HepG2 (cell line): ENCODE measurements around the gene INSYN2B. TPM values are rescaled to one million over a fixed set of nuclear protein-coding genes. Genes with fewer than 3 reads are reported as not detected.

ENCODE experiments used
- ATAC-seq: fragments of 200-7000 bp; cut with Tn5 transposase; 3 replicates; pipeline ENCODE4 v1.9.1; 2020; ENCODE audit warnings: mild to moderate bottlenecking, moderate library complexity
- BruUV-seq: library from RNA; stranded (reverse); fragments of 400-500 nt; replicated peaks from 2 replicates; lab custom pipeline; 2021; lab: Mats Ljungman, UMichigan
- CTCF ChIA-PET: fragments of 300-600 bp; formaldehyde crosslinking; extraction: SDS; loops from one replicate; lab custom pipeline; 2021; ENCODE audit warnings: low total read pairs, inconsistent platforms, low intra/inter-chr PET ratio; lab: Yijun Ruan, JAX
- POLR2A ChIA-PET: fragments of 350-600 bp; sonication (Branson Sonifier 250); formaldehyde crosslinking; loops from one replicate; lab custom pipeline; 2020; ENCODE audit warnings: antibody characterized with exemption, inconsistent platforms; lab: Yijun Ruan, JAX
- DNase-seq: peaks from one replicate; pipeline ENCODE4 v3.0.0-alpha.2; 2015; ENCODE audit warnings: low spot score
- FAIRE-seq: peaks from 3 replicates; lab custom pipeline; 2011; peaks lifted over from hg19 to GRCh38; lab: Jason Lieb, UNC
- H2AFZ ChIP-seq: one replicate; pipeline ENCODE4 v1.6.1; 2011; ENCODE audit warnings: low read length, inconsistent platforms
- H3K27ac ChIP-seq: fragments of 300-600 bp; 3 replicates; pipeline ENCODE4 v1.8.0; 2011; ENCODE audit warnings: mixed run types, mild to moderate bottlenecking, mixed read lengths, low read length, inconsistent platforms; ENCODE audit not compliant: insufficient read depth; ENCODE audit errors: extremely low read length
- H3K27me3 ChIP-seq, 2 experiments: fragments of 200-600 bp in 1 of 2; 2 replicates in 1 of 2; 3 replicates in 1 of 2; pipeline versions ENCODE4 v1.6.0 to v1.8.0; 2011; ENCODE audit warnings: low read length in 2 of 2, mild to moderate bottlenecking in 2 of 2, moderate library complexity in 2 of 2, inconsistent platforms in 1 of 2; ENCODE audit not compliant: insufficient read depth in 2 of 2, control insufficient read depth in 1 of 2
- H3K36me3 ChIP-seq, 2 experiments: fragments of 200-600 bp in 1 of 2; replicated peaks in 1 of 2; 2 replicates in 1 of 2; 3 replicates in 1 of 2; pipeline versions ENCODE4 v1.5.1 to v1.8.0; 2011; ENCODE audit warnings: low read length in 2 of 2, inconsistent platforms in 1 of 2; ENCODE audit not compliant: insufficient read depth in 2 of 2, control insufficient read depth in 1 of 2
- H3K4me1 ChIP-seq: 2 replicates; pipeline ENCODE4 v1.5.1; 2012; ENCODE audit warnings: low read length, inconsistent platforms; ENCODE audit not compliant: insufficient read depth
- H3K4me2 ChIP-seq: 2 replicates; pipeline ENCODE4 v1.6.0; 2011; ENCODE audit warnings: low read depth, low read length, inconsistent platforms
- H3K4me3 ChIP-seq, 3 experiments: fragments of 200-600 bp in 1 of 3; sonication (generic), shearing (Covaris generic) in 1 of 3; replicated peaks in 1 of 3; 2 replicates each; pipeline ENCODE4 v1.5.1; 2011 to 2016; ENCODE audit warnings: low read length in 3 of 3, inconsistent platforms in 2 of 3, low read depth in 2 of 3, mild to moderate bottlenecking in 2 of 3, control low read depth in 1 of 3, mixed read lengths in 1 of 3; ENCODE audit not compliant: insufficient read depth in 1 of 3
- H3K79me2 ChIP-seq: one replicate; pipeline ENCODE4 v1.6.1; 2011; ENCODE audit warnings: low read length, inconsistent platforms; ENCODE audit not compliant: insufficient read depth
- H3K9ac ChIP-seq: 2 replicates; pipeline ENCODE4 v1.6.0; 2011; ENCODE audit warnings: mild to moderate bottlenecking, low read depth, low read length, inconsistent platforms; ENCODE audit not compliant: insufficient read depth
- H3K9me3 ChIP-seq: 2 replicates; pipeline ENCODE4 v1.5.1; 2012; ENCODE audit warnings: mild to moderate bottlenecking, low read length
- H4K20me1 ChIP-seq: 2 replicates; pipeline ENCODE4 v1.6.0; 2011; ENCODE audit warnings: inconsistent platforms, mild to moderate bottlenecking, low read length, moderate library complexity; ENCODE audit not compliant: insufficient read depth
- CREM ChIP-seq, 2 experiments: sonication (generic) in 1 of 2; formaldehyde crosslinking in 1 of 2; IDR thresholded peaks; 2 replicates each; pipeline versions ENCODE4 v1.4.0 to v1.6.1; 2016 to 2020; ENCODE audit warnings: antibody characterized with exemption in 1 of 2, mild to moderate bottlenecking in 1 of 2, missing genetic modification reagents in 1 of 2
- HNRNPL ChIP-seq: fragments of 200-400 bp; formaldehyde crosslinking; IDR thresholded peaks from 2 replicates; pipeline ENCODE4 v1.6.1; 2017; ENCODE audit warnings: mild to moderate bottlenecking, low read depth, low read length
- NCOA5 ChIP-seq: sonication (generic); formaldehyde crosslinking; IDR thresholded peaks from 2 replicates; pipeline ENCODE4 v1.4.0; 2020; ENCODE audit warnings: missing genetic modification reagents
- POLR2AphosphoS2 ChIP-seq: IDR thresholded peaks from 2 replicates; pipeline ENCODE4 v1.6.1; 2011; ENCODE audit warnings: low read depth, low read length, improper control_type of control experiment
- RBM39 ChIP-seq: fragments of 200-400 bp; formaldehyde crosslinking; IDR thresholded peaks from one replicate; pipeline ENCODE4 v1.6.1; 2018; ENCODE audit warnings: antibody characterized with exemption, mild to moderate bottlenecking, low read depth, low read length; ENCODE audit not compliant: poor library complexity, severe bottlenecking
- REL ChIP-seq: sonication (generic); formaldehyde crosslinking; conservative IDR thresholded peaks from 2 replicates; pipeline ENCODE4 v1.8.0; 2022; ENCODE audit warnings: mild to moderate bottlenecking, missing genetic modification reagents, moderate library complexity
- SALL1 ChIP-seq: sonication (generic); formaldehyde crosslinking; IDR thresholded peaks from 2 replicates; pipeline ENCODE4 v1.8.0; 2022; ENCODE audit warnings: mild to moderate bottlenecking, missing genetic modification reagents
- ZBTB10 ChIP-seq: sonication (generic); formaldehyde crosslinking; IDR thresholded peaks from 2 replicates; pipeline ENCODE4 v1.4.0; 2020; ENCODE audit warnings: missing genetic modification reagents, borderline replicate concordance
- ZFYVE20 ChIP-seq: sonication (generic); formaldehyde crosslinking; IDR thresholded peaks from 2 replicates; pipeline ENCODE4 v1.8.0; 2023; ENCODE audit warnings: low read depth, mild to moderate bottlenecking, moderate library complexity, missing genetic modification reagents, borderline replicate concordance
- ZMYM2 ChIP-seq: sonication (generic); formaldehyde crosslinking; IDR thresholded peaks from 2 replicates; pipeline ENCODE4 v1.8.0; 2022; ENCODE audit warnings: mild to moderate bottlenecking, missing genetic modification reagents
- ZNF256 ChIP-seq: sonication (generic); formaldehyde crosslinking; conservative IDR thresholded peaks from 2 replicates; pipeline ENCODE4 v1.4.0; 2020; ENCODE audit warnings: missing genetic modification reagents
- ZNF274 ChIP-seq: sonication (generic); formaldehyde crosslinking; IDR thresholded peaks from 2 replicates; pipeline ENCODE4 v1.5.1; 2020; ENCODE audit warnings: mild to moderate bottlenecking, missing genetic modification reagents
- ZNF687 ChIP-seq: sonication (generic); formaldehyde crosslinking; IDR thresholded peaks from 2 replicates; pipeline ENCODE4 v1.5.1; 2020; ENCODE audit warnings: mild to moderate bottlenecking, missing genetic modification reagents, moderate library complexity
- ZZZ3 ChIP-seq: sonication (generic); formaldehyde crosslinking; IDR thresholded peaks from 2 replicates; pipeline ENCODE4 v1.4.0; 2020; ENCODE audit warnings: missing genetic modification reagents, mild to moderate bottlenecking, borderline replicate concordance
- WGBS: methylation state at CpG from one replicate; pipeline ENCODE4 v1.1.6; 2017; ENCODE audit warnings: low lambda C conversion rate; 5-methylcytosine and 5-hydroxymethylcytosine counted together
- in situ Hi-C: cut with HindIII; loops from 2 replicates; pipeline ENCODE4 v1.10.0; 2017; ENCODE audit warnings: low pct_unique_long_range_greater_than_20kb; ENCODE audit not compliant: extremely low pct_ligation_motif_present
- intact Hi-C: fragments of 100-400 bp; cut with micrococcal nuclease; formaldehyde crosslinking; loops from one replicate; pipeline ENCODE4 v1.10.0; 2022; ENCODE audit not compliant: unreplicated experiment
- polyA plus RNA-seq, 8 experiments: library from polyadenylated mRNA; depleted of rRNA in 3 of 8; stranded (reverse) in 7 of 8; unstranded in 1 of 8; fragments of >200 nt; fragmentation: Illumina TruSeq in 4 of 8; extraction: Trizol in 4 of 8; gene quantifications; 2 replicates each; pipeline versions ENCODE4 v1.2.1 to v1.2.3, GENCODE V29; 2011 to 2016; ENCODE audit warnings: low read depth in 4 of 8, missing spikeins in 1 of 8, mixed read lengths in 1 of 8; ENCODE audit not compliant: insufficient read depth in 1 of 8
- total RNA-seq, 5 experiments: library from RNA; depleted of rRNA; stranded (reverse); fragments of >200 nt; fragmentation: Illumina TruSeq; extraction: Trizol; gene quantifications; 2 replicates each; pipeline ENCODE4 v1.2.3, GENCODE V29; 2016; ENCODE audit warnings: low read depth in 1 of 5

The INSYN2B gene
- total and polyA plus RNA-seq, 2 of the 13 experiments (the other 11 are each of a cell fraction or from before 2014, with no cell fraction given): not detected

- TF ChIP-seq ZNF256 (CRISPR knock-in tag) (no peak), CREM (IDR thresholded peaks at IDR 0.05) (no peak), CREM (CRISPR knock-in tag; IDR thresholded peaks at IDR 0.05) (no peak), HNRNPL (no peak), SALL1 (CRISPR knock-in tag) (no peak), POLR2AphosphoS2 (no peak)
These were observed 36.2 kb downstream of the INSYN2B start (continued) for GRCh38 chr5:169944115-169944514.

GRCh38 chr5:169943026-169943425, 37.3 kb downstream of the INSYN2B start:
- peaks cover 0 to 1% of the 10 kb centered on the region in 2 experiments; a peak in 2 of 5 replicates for H3K27me3 ChIP-seq
- no TSS peak for BruUV-seq

More at GRCh38 chr5:169943026-169943425, 37.3 kb downstream of the INSYN2B start:
- H3K79me2 ChIP-seq: no peaks in the 10 kb centered on the region
- H2AFZ ChIP-seq: no peak overlapping the region
- no peaks in the 10 kb centered on the region for H4K20me1 ChIP-seq
- FAIRE-seq (no peak), DNase-seq (no peak), ATAC-seq (no peak)
- TF ChIP-seq ZMYM2 (CRISPR knock-in tag) (no peak), NCOA5 (CRISPR knock-in tag) (no peak), RBM39 (no peak), ZFYVE20 (CRISPR knock-in tag) (no peak), ZNF687 (CRISPR knock-in tag) (no peak), REL (CRISPR knock-in tag) (no peak), ZBTB10 (CRISPR knock-in tag) (no peak), ZNF274 (CRISPR knock-in tag) (no peak), ZZZ3 (CRISPR knock-in tag) (no peak)
- H3K36me3 ChIP-seq: no peaks in the 10 kb centered on the region
- no peak overlapping the region for H3K27ac ChIP-seq
- POLR2A ChIA-PET: no interaction called here
- intact Hi-C loops: no loop called here
- in situ Hi-C loops: no loop called here
- no peaks in the 10 kb centered on the region for H3K9me3 ChIP-seq
- H3K4me3 ChIP-seq: no peak overlapping the region
- CTCF ChIA-PET: no interaction called here
- WGBS: 0% methylated on average over 2 of the region's 4 CpGs
- H3K9ac ChIP-seq: no peak overlapping the region
- H3K4me2 ChIP-seq: no peak overlapping the region
- no peaks in the 10 kb centered on the region for H3K4me1 ChIP-seq
